ENCODE data around the gene JADE1.

DNA sequence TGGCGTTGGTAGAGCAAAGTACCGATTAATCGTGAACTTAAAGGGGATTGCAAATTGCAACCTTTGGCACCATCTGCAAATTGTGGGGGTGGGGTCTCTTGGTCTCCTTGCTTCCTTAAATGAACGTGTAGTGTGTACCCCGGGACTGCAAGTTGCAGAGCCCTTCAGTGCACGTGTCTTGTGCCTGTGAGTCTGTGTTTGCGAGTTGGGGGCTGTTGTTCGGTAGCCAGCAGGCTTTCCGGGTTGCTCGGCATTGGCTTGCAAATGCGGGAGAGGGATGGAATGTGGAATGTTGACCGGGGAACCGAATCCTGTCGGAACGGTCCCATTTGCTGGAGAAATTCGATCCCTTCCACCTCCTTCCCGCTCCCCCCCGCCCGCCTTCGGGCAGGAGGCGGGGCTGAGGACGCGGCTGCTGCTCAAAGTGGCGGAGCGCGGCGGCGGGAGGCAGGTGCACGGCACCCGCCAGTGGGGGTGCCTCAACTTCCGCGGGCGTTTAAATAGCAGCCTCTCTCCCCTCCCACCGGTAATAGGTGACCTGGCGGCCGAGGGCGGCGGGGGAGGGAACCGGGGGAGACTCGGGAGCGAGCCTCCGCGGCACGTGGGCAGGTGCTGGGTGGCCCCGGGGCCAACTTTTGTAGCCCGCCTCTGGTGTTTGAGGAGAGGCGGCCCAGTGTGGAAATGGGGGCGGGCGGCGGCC is 1.5 kb downstream of the JADE1 start:
- TF ChIP-seq, protein P1, sequence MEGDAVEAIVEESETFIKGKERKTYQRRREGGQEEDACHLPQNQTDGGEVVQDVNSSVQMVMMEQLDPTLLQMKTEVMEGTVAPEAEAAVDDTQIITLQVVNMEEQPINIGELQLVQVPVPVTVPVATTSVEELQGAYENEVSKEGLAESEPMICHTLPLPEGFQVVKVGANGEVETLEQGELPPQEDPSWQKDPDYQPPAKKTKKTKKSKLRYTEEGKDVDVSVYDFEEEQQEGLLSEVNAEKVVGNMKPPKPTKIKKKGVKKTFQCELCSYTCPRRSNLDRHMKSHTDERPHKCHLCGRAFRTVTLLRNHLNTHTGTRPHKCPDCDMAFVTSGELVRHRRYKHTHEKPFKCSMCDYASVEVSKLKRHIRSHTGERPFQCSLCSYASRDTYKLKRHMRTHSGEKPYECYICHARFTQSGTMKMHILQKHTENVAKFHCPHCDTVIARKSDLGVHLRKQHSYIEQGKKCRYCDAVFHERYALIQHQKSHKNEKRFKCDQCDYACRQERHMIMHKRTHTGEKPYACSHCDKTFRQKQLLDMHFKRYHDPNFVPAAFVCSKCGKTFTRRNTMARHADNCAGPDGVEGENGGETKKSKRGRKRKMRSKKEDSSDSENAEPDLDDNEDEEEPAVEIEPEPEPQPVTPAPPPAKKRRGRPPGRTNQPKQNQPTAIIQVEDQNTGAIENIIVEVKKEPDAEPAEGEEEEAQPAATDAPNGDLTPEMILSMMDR (conservative IDR thresholded peaks at IDR 0.05 in 1 of 2, IDR thresholded peaks at IDR 0.05 in 1 of 2; ENCODE audit: low read depth in 1 of 2, low read length in 2 of 2): peak in 1 of 2 donors; percentile 0
- TF ChIP-seq EZH2 (IDR thresholded peaks at IDR 0.05; ENCODE audit: low read length, missing control alignments): no peak
